GM18505 (cell line): ENCODE measurements around the gene ARRDC1.

Experiments
- ATAC-seq: cut with Tn5 transposase; IDR thresholded peaks from one replicate; pipeline ENCODE4 v1.9.1; 2021; ENCODE audit not compliant: unreplicated experiment
- POLR2A ChIP-seq: IDR thresholded peaks from 4 replicates; pipeline ENCODE4 v1.6.1; 2011; ENCODE audit warnings: borderline replicate concordance; ENCODE audit not compliant: insufficient read depth, insufficient read length; ENCODE audit errors: extremely low read depth

ARRDC1 gene

GRCh38 chr9:137630679-137631078, 25.2 kb downstream of the ARRDC1 start:
- TF ChIP-seq POLR2A: no peak

GRCh38 chr9:137631345-137632229, 26.1 kb downstream of the ARRDC1 start:
- TF ChIP-seq POLR2A: no peak
- no peak for ATAC-seq

More at GRCh38 chr9:137630679-137631078, 25.2 kb downstream of the ARRDC1 start:
- ATAC-seq: no peak

DNA sequence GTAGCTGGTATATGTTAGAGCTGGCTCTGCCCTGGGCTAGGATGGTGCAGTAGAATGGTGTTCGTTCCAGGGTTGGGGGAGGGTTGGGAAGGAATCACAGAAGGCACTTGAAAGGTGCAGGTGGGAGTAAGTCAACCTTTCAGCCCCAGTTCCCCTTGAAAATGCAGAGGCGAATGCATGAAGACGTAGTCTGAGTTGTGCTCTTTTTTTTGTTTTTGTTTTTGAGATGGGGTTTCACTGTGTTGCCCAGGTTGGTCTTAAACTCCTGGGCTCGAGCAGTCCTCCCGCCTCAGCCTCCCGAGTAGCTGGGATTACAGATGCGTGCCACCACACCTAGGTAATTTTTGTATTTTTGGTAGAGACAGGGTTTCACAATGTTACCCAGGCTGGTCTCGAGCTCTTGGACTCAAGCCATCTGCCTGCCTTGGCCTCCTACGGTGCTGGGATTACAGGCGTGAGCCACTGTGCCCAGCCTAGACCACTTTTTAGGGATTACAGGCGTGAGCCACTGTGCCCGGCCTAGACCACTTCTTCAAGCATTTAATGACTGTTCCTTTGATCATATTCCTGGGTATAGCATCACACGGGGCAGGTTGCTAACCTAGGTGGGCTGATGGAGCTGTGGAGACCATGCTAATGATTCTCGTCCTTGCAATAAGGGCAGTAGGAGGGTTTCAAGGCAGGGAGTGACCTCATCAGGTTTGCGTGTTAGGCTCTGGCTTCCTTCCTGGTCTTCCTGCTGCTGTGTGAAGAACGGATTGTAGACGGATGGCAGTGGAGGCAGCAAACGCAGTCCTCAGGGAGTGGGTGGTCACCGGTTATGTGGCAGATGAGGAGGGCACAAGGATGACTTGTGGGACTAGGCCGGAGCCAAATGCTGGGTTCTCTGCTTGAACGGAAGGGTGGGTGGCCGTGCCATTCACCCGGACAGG, 27.0 kb downstream of the ARRDC1 start:
- no peak for TF ChIP-seq POLR2A
- no peak for ATAC-seq

- TF ChIP-seq POLR2A: no peak
- ATAC-seq: no peak
Observed at GRCh38 chr9:137634016-137634415, 28.5 kb downstream of the ARRDC1 start.

GRCh38 chr9:137638680-137639079, 33.2 kb downstream of the ARRDC1 start:
- no peak for TF ChIP-seq POLR2A
- no peak for ATAC-seq

GRCh38 chr9:137639303-137640051, 34.0 kb downstream of the ARRDC1 start:
- no peak for ATAC-seq
- TF ChIP-seq POLR2A: no peak

DNA sequence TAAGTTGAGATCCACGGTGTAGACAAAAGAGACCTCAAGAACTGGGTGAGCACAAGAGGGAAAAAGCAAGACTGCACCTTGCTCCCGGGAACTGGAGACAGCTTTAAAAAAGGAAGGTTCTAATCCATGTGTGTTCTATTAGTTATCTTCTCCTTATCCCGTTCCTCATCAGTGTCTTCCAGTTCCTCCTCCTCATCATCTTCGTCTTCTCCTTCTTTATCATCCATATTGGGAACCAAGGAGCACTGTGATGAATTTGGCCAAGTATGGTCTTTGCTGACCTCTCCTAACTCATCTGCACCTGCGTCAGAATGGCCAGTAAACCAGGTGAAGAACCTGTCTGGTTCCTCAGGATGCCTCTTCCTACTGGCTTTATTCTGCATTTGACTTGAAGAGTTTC, 35.4 kb downstream of the ARRDC1 start:
- no peak for TF ChIP-seq POLR2A

DNA sequence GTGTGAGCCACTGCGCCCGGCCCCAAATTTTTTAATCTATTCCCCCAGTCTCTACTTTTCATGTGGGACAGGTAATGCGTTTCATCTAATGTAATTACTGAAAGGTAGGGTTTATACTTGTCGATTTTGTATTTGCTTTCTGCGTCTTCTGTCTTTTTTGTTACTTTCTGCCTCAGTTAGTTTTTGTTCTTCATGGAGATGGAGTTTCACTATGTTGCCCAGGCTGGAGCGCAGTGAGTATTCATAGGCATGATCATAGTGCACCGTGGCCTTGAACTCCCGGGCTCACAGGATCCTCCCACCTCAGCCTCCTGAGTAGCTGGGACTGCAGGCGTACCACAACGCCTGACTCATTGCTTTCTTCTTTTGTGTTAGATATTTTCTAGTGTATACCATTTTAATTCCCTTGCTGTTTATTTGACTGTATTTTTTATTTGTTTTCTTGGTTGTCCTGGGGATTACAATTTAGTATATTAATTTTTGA, 36.7 kb downstream of the ARRDC1 start:
- TF ChIP-seq POLR2A: no peak
- ATAC-seq: no peak

More for the DNA sequence above, 35.4 kb downstream of the ARRDC1 start:
- ATAC-seq: no peak

DNA sequence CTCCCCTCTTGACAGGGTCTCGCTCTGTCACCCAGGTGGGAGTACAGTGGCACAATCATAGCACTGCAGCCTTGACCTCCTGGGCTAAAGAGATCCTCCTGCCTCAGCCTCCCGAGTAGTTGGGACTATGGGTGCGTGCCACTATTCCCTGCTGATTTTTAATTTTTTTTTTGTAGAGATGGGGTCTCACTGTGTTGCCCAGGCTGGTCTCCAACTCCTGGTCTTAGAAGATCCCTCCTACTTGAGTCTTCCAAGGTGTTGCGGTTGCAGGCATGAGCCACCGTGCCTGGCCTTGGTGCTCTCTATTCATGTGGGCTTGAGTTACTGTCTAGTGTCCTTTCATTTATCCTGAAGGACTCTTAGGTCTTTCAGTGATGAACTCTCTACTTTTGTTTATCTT, 37.4 kb downstream of the ARRDC1 start:
- TF ChIP-seq POLR2A: no peak
- ATAC-seq: no peak

GRCh38 chr9:137643921-137644320, 38.4 kb downstream of the ARRDC1 start:
- no peak for ATAC-seq
- no peak for TF ChIP-seq POLR2A

DNA sequence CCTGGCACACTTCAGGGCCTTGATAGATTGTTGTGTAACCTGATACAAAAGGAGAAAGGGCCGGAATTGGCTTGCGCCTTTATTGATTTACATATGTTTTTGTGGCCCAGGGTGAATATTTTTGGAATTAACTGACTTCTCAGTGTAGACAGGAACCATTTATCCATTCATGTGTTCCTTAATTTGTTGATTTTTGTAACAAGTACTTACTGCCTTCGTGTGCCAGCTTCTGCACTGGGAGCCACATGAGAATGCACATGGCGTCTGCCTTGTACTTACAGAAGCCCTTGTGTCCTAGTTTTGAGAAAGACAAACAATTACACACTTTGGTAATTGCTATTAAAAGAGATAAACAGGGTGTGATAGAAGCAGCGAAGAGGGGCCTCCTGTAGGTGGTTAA, 39.7 kb downstream of the ARRDC1 start:
- no peak for TF ChIP-seq POLR2A
- ATAC-seq: no peak

GRCh38 chr9:137646341-137646740, 40.9 kb downstream of the ARRDC1 start:
- no peak for ATAC-seq

More at GRCh38 chr9:137646341-137646740, 40.9 kb downstream of the ARRDC1 start:
- no peak for TF ChIP-seq POLR2A
